ENCODE results near the gene TRIP12.
A peak's percentile ranks its signal among the peaks of the same experiment; 100 is the strongest.

Gene TRIP12

GRCh38 chr2:229875549-229875948, 46.3 kb downstream of the TRIP12 start:
- DNase-seq (ENCODE audit: low spot score), result no peak
- no peak overlapping the region for H3K4me3 Mint-ChIP-seq
- H3K27me3 Mint-ChIP-seq (ENCODE audit: low read depth), result no peaks in the 10 kb centered on the region
- no peak overlapping the region for H3K27ac Mint-ChIP-seq
- peaks cover 31% of the 10 kb centered on the region for H3K36me3 Mint-ChIP-seq (ENCODE audit: low read depth)
- H3K9me3 Mint-ChIP-seq, result no peaks in the 10 kb centered on the region
- H3K4me1 Mint-ChIP-seq (ENCODE audit: low read depth), result peaks cover 14% of the 10 kb centered on the region

- no peaks in the 10 kb centered on the region for H3K9me3 Mint-ChIP-seq
- peaks cover 37% of the 10 kb centered on the region for H3K36me3 Mint-ChIP-seq (ENCODE audit: low read depth)
- no peak overlapping the region for H3K4me3 Mint-ChIP-seq
- H3K27ac Mint-ChIP-seq, result peak overlapping the region; percentile 24
- H3K4me1 Mint-ChIP-seq (ENCODE audit: low read depth), result peaks cover 21% of the 10 kb centered on the region
- no peak for DNase-seq (ENCODE audit: low spot score)
- H3K27me3 Mint-ChIP-seq (ENCODE audit: low read depth), result no peaks in the 10 kb centered on the region
These were observed 47.2 kb downstream of the TRIP12 start for GRCh38 chr2:229874647-229875046.

GRCh38 chr2:229873123-229873581, 48.7 kb downstream of the TRIP12 start:
- H3K36me3 Mint-ChIP-seq (ENCODE audit: low read depth), result peaks cover 33% of the 10 kb centered on the region
- no peak overlapping the region for H3K4me3 Mint-ChIP-seq
- no peaks in the 10 kb centered on the region for H3K27me3 Mint-ChIP-seq (ENCODE audit: low read depth)
- no peak overlapping the region for H3K27ac Mint-ChIP-seq
- H3K4me1 Mint-ChIP-seq (ENCODE audit: low read depth), result peaks cover 26% of the 10 kb centered on the region
- DNase-seq (ENCODE audit: low spot score), result no peak
- no peaks in the 10 kb centered on the region for H3K9me3 Mint-ChIP-seq

- Mint-ChIP-seq H3K27me3 (ENCODE audit: low read depth) (no peaks in the 10 kb centered on the region), H3K4me1 (ENCODE audit: low read depth) (peaks cover 26% of the 10 kb centered on the region), H3K36me3 (ENCODE audit: low read depth) (peaks cover 28% of the 10 kb centered on the region), H3K4me3 (no peak overlapping the region), H3K27ac (no peak overlapping the region), H3K9me3 (no peaks in the 10 kb centered on the region)
- no peak for DNase-seq (ENCODE audit: low spot score)
These were observed 50.7 kb downstream of the TRIP12 start for GRCh38 chr2:229870903-229871656.

- no peak for DNase-seq (ENCODE audit: low spot score)
- no peak overlapping the region for H3K4me3 Mint-ChIP-seq
- peaks cover 32% of the 10 kb centered on the region for H3K36me3 Mint-ChIP-seq (ENCODE audit: low read depth)
- H3K9me3 Mint-ChIP-seq, result no peaks in the 10 kb centered on the region
- peaks cover 28% of the 10 kb centered on the region for H3K4me1 Mint-ChIP-seq (ENCODE audit: low read depth)
- H3K27me3 Mint-ChIP-seq (ENCODE audit: low read depth), result no peaks in the 10 kb centered on the region
- H3K27ac Mint-ChIP-seq, result no peak overlapping the region
These were observed 52.6 kb downstream of the TRIP12 start for GRCh38 chr2:229869226-229869625.

- no peak for DNase-seq (ENCODE audit: low spot score)
- H3K4me1 Mint-ChIP-seq (ENCODE audit: low read depth), result peaks cover 28% of the 10 kb centered on the region
- no peak overlapping the region for H3K27ac Mint-ChIP-seq
- H3K9me3 Mint-ChIP-seq, result no peaks in the 10 kb centered on the region
- H3K27me3 Mint-ChIP-seq (ENCODE audit: low read depth), result no peaks in the 10 kb centered on the region
- no peak overlapping the region for H3K4me3 Mint-ChIP-seq
- H3K36me3 Mint-ChIP-seq (ENCODE audit: low read depth), result peaks cover 32% of the 10 kb centered on the region
These were observed 53.0 kb downstream of the TRIP12 start for GRCh38 chr2:229868794-229869193.

GRCh38 chr2:229865033-229865432, 56.8 kb downstream of the TRIP12 start:
- H3K27ac Mint-ChIP-seq, result no peak overlapping the region
- no peaks in the 10 kb centered on the region for H3K27me3 Mint-ChIP-seq (ENCODE audit: low read depth)
- no peaks in the 10 kb centered on the region for H3K9me3 Mint-ChIP-seq
- DNase-seq (ENCODE audit: low spot score), result no peak
- peaks cover 13% of the 10 kb centered on the region for H3K36me3 Mint-ChIP-seq (ENCODE audit: low read depth)
- no peak overlapping the region for H3K4me3 Mint-ChIP-seq
- H3K4me1 Mint-ChIP-seq (ENCODE audit: low read depth), result peaks cover 14% of the 10 kb centered on the region

- Mint-ChIP-seq H3K27me3 (ENCODE audit: low read depth) (no peaks in the 10 kb centered on the region), H3K27ac (no peak overlapping the region), H3K36me3 (ENCODE audit: low read depth) (peaks cover 25% of the 10 kb centered on the region), H3K4me3 (no peak overlapping the region), H3K9me3 (no peaks in the 10 kb centered on the region), H3K4me1 (ENCODE audit: low read depth) (peaks cover 6% of the 10 kb centered on the region)
- no peak for DNase-seq (ENCODE audit: low spot score)
These were observed 60.4 kb downstream of the TRIP12 start for GRCh38 chr2:229861431-229861830.

- Mint-ChIP-seq H3K4me3 (no peak overlapping the region), H3K27me3 (ENCODE audit: low read depth) (no peaks in the 10 kb centered on the region), H3K36me3 (ENCODE audit: low read depth) (peaks cover 31% of the 10 kb centered on the region), H3K4me1 (ENCODE audit: low read depth) (peaks cover 6% of the 10 kb centered on the region), H3K27ac (no peak overlapping the region), H3K9me3 (no peaks in the 10 kb centered on the region)
- no peak for DNase-seq (ENCODE audit: low spot score)
These were observed 61.5 kb downstream of the TRIP12 start for GRCh38 chr2:229860334-229860733.

- no peaks in the 10 kb centered on the region for H3K9me3 Mint-ChIP-seq
- H3K27me3 Mint-ChIP-seq (ENCODE audit: low read depth), result no peaks in the 10 kb centered on the region
- H3K4me3 Mint-ChIP-seq, result no peak overlapping the region
- no peak overlapping the region for H3K27ac Mint-ChIP-seq
- peaks cover 4% of the 10 kb centered on the region for H3K4me1 Mint-ChIP-seq (ENCODE audit: low read depth)
- H3K36me3 Mint-ChIP-seq (ENCODE audit: low read depth), result peaks cover 32% of the 10 kb centered on the region
- no peak for DNase-seq (ENCODE audit: low spot score)
These were observed 63.5 kb downstream of the TRIP12 start for GRCh38 chr2:229858351-229858750.

GRCh38 chr2:229857634-229858033, 64.2 kb downstream of the TRIP12 start:
- no peak for DNase-seq (ENCODE audit: low spot score)
- H3K27ac Mint-ChIP-seq, result no peak overlapping the region
- H3K36me3 Mint-ChIP-seq (ENCODE audit: low read depth), result peaks cover 32% of the 10 kb centered on the region
- H3K4me3 Mint-ChIP-seq, result no peak overlapping the region
- no peaks in the 10 kb centered on the region for H3K9me3 Mint-ChIP-seq
- no peaks in the 10 kb centered on the region for H3K27me3 Mint-ChIP-seq (ENCODE audit: low read depth)
- H3K4me1 Mint-ChIP-seq (ENCODE audit: low read depth), result peaks cover 10% of the 10 kb centered on the region

GRCh38 chr2:229856413-229856812, 65.4 kb downstream of the TRIP12 start:
- Mint-ChIP-seq H3K27ac (no peak overlapping the region), H3K9me3 (no peaks in the 10 kb centered on the region), H3K27me3 (ENCODE audit: low read depth) (no peaks in the 10 kb centered on the region), H3K4me3 (no peak overlapping the region), H3K4me1 (ENCODE audit: low read depth) (peaks cover 20% of the 10 kb centered on the region), H3K36me3 (ENCODE audit: low read depth) (peaks cover 38% of the 10 kb centered on the region)
- no peak for DNase-seq (ENCODE audit: low spot score)

- no peak for DNase-seq (ENCODE audit: low spot score)
- Mint-ChIP-seq H3K9me3 (no peaks in the 10 kb centered on the region), H3K4me1 (ENCODE audit: low read depth) (peaks cover 25% of the 10 kb centered on the region), H3K4me3 (no peak overlapping the region), H3K27me3 (ENCODE audit: low read depth) (no peaks in the 10 kb centered on the region), H3K36me3 (ENCODE audit: low read depth) (peaks cover 43% of the 10 kb centered on the region), H3K27ac (no peak overlapping the region)
These were observed 66.7 kb downstream of the TRIP12 start for GRCh38 chr2:229855116-229855515.

GRCh38 chr2:229852565-229852964, 69.2 kb downstream of the TRIP12 start:
- Mint-ChIP-seq H3K9me3 (no peaks in the 10 kb centered on the region), H3K27me3 (ENCODE audit: low read depth) (no peaks in the 10 kb centered on the region), H3K36me3 (ENCODE audit: low read depth) (peaks cover 37% of the 10 kb centered on the region), H3K4me3 (no peak overlapping the region), H3K27ac (peak overlapping the region; percentile 26), H3K4me1 (ENCODE audit: low read depth) (peaks cover 41% of the 10 kb centered on the region)
- peak; percentile 27 for DNase-seq (ENCODE audit: low spot score)

- peaks cover 45% of the 10 kb centered on the region for H3K4me1 Mint-ChIP-seq (ENCODE audit: low read depth)
- H3K27me3 Mint-ChIP-seq (ENCODE audit: low read depth), result no peaks in the 10 kb centered on the region
- no peaks in the 10 kb centered on the region for H3K9me3 Mint-ChIP-seq
- H3K4me3 Mint-ChIP-seq, result peak overlapping the region; percentile 47
- peak overlapping the region; percentile 72 for H3K27ac Mint-ChIP-seq
- no peak for DNase-seq (ENCODE audit: low spot score)
- H3K36me3 Mint-ChIP-seq (ENCODE audit: low read depth), result peaks cover 38% of the 10 kb centered on the region
These were observed 69.9 kb downstream of the TRIP12 start for GRCh38 chr2:229851870-229852269.

Measured in T-helper 2 cell treated with Interferon-gamma antibody and Interleukin-4, amounts not matched to agents 5 μg/mL and 100 μg/mL, for 36 hours (primary cell).